ENCODE results near the gene PCLAF. TPM values are rescaled to one million over a fixed set of nuclear protein-coding genes. Genes with fewer than 3 reads are reported as not detected.

The PCLAF gene
- total and polyA plus RNA-seq, 2 of the 13 experiments (the other 11 are each of a cell fraction or from before 2014, with no cell fraction given) = 98.6 to 98.9 TPM

DNA sequence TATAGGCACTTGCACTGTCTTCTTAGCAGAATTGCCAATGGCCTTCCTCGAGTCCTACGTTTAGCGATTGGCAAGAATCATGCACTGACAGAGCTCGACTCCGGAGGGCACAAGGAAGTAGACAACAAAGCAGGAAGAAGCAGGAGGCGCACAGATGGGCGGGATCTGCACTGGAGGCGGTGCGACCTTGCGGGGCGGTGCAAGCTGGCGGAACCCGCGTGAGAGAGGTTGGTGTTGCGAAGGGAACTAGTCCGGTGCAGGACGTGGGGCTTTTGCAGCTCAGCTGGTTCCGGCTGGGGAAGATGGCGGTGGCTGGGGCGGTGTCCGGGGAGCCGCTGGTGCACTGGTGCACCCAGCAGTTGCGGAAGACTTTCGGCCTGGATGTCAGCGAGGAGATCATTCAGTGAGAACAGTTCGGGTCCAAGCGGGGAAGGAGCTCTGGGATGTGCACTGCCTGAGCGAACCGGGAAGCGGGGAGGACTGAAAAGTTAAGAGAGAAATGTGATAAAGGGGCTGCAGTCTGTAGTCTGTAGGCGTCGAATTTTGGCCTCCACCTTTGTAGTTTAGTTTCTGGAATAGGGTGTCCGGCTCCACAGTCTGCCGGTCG is 6.4 kb upstream of the PCLAF start, which contains the start of gene TRIP4 (continued):
- TF ChIP-seq ZBTB2 (CRISPR knock-in tag; IDR thresholded peaks at IDR 0.05; ENCODE audit: low read depth) (peak; percentile 89), HDAC1 (CRISPR knock-in tag; IDR thresholded peaks at IDR 0.05) (peak; percentile 100), KLF6 (CRISPR knock-in tag; IDR thresholded peaks at IDR 0.05) (peak; percentile 97), FOXJ3 (CRISPR knock-in tag; IDR thresholded peaks at IDR 0.05; ENCODE audit: borderline replicate concordance) (peak; percentile 65), ZNF629 (CRISPR knock-in tag; conservative IDR thresholded peaks at IDR 0.05) (no peak; the same call in 1 of the 2 replicates), NFIC (IDR thresholded peaks at IDR 0.05; ENCODE audit: low read length) (0 out of 2 replicates have a peak, but pooled peaks have one; percentile 63), ZNF7 (CRISPR knock-in tag; IDR thresholded peaks at IDR 0.05) (no peak; the same call in 1 of the 2 replicates), ZNF256 (CRISPR knock-in tag; conservative IDR thresholded peaks at IDR 0.05) (peak; percentile 89; the same call in 1 of the 2 replicates), ZNF460 (CRISPR knock-in tag; IDR thresholded peaks at IDR 0.05; ENCODE audit: borderline replicate concordance) (no peak; the same call in 1 of the 2 replicates), ZNF354B (CRISPR knock-in tag; IDR thresholded peaks at IDR 0.05) (no peak), ZSCAN21 (CRISPR knock-in tag; IDR thresholded peaks at IDR 0.05; ENCODE audit: borderline replicate concordance) (peak; percentile 98), CERS6 (CRISPR knock-in tag; IDR thresholded peaks at IDR 0.05) (0 out of 2 replicates have a peak, but pooled peaks have one; percentile 65), SSRP1 (CRISPR knock-in tag; IDR thresholded peaks at IDR 0.05) (peak; percentile 92), PHF21A (CRISPR knock-in tag; IDR thresholded peaks at IDR 0.05) (peak; percentile 87), TCF7L2 (IDR thresholded peaks at IDR 0.05; ENCODE audit: low read depth, low read length) (no peak), SNRNP70 (IDR thresholded peaks at IDR 0.05; ENCODE audit: low read depth, low read length) (no peak), IKZF4 (CRISPR knock-in tag; IDR thresholded peaks at IDR 0.05; ENCODE audit: borderline replicate concordance, low read depth, not compliant biosample characterization) (peak; percentile 94), GTF2F1 (IDR thresholded peaks at IDR 0.05; ENCODE audit: low read length) (no peak), CTCF (CRISPR knock-in tag; IDR thresholded peaks at IDR 0.05) (peak; percentile 61), ZKSCAN1 (IDR thresholded peaks at IDR 0.05; ENCODE audit: low read length) (peak; percentile 69), NFYB (CRISPR knock-in tag; IDR thresholded peaks at IDR 0.05) (peak; percentile 58), ZNF451 (CRISPR knock-in tag; IDR thresholded peaks at IDR 0.05) (peak; percentile 89; the same call in 1 of the 2 replicates), ZNF331 (CRISPR knock-in tag; IDR thresholded peaks at IDR 0.05) (peak; percentile 97), MYNN (CRISPR knock-in tag; IDR thresholded peaks at IDR 0.05; ENCODE audit: low read depth) (no peak), NFE2 (CRISPR knock-in tag; IDR thresholded peaks at IDR 0.05) (no peak), RFX5 (IDR thresholded peaks at IDR 0.05; ENCODE audit: low read depth, low read length) (peak; percentile 64; the same call in 1 of the 2 replicates)
- TF ChIP-seq, protein P1, sequence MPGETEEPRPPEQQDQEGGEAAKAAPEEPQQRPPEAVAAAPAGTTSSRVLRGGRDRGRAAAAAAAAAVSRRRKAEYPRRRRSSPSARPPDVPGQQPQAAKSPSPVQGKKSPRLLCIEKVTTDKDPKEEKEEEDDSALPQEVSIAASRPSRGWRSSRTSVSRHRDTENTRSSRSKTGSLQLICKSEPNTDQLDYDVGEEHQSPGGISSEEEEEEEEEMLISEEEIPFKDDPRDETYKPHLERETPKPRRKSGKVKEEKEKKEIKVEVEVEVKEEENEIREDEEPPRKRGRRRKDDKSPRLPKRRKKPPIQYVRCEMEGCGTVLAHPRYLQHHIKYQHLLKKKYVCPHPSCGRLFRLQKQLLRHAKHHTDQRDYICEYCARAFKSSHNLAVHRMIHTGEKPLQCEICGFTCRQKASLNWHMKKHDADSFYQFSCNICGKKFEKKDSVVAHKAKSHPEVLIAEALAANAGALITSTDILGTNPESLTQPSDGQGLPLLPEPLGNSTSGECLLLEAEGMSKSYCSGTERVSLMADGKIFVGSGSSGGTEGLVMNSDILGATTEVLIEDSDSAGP (CRISPR knock-in tag; IDR thresholded peaks at IDR 0.05; ENCODE audit: borderline replicate concordance) = peak; percentile 96

Data from HepG2 (cell line).